NCI-H146 treated with DMSO at 0.1 percent for 48 hours (cell line): ENCODE measurements around the gene GRID1.
A peak's percentile ranks its signal among the peaks of the same experiment; 100 is the strongest.

Experiments
- DNase-seq: peaks from one replicate; lab custom pipeline; 2025; ENCODE audit not compliant: unreplicated experiment; lab: John Stamatoyannopoulos, UW

The GRID1 gene

GRCh38 chr10:86371116-86371515 is 4.5 kb upstream of the GRID1 start:
- DNase-seq: no peak

- DNase-seq: no peak
Observed at GRCh38 chr10:86370006-86370585, 3.5 kb upstream of the GRID1 start.

DNA sequence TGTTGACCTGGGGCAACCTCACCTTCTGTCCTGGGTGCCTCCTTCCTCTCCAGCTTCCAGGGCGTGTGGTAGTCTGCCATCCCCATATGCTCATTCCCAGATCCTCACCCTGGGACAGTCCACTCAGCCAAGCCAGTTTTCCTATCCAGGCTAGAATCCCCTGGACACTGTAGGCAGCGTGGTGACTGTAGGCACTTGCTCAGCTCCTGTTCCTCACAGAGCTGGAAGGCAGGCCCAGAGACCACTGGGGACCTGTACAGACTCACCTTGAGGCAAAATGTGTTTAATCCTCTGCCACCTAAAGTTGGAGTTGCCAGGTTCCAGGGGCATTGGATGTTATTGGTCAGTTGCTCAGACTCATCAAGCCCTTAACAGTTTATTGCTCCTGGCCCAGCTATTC is 2.4 kb upstream of the GRID1 start:
- DNase-seq: no peak

GRCh38 chr10:86368046-86368445 is 1.5 kb upstream of the GRID1 start:
- DNase-seq: no peak

DNA sequence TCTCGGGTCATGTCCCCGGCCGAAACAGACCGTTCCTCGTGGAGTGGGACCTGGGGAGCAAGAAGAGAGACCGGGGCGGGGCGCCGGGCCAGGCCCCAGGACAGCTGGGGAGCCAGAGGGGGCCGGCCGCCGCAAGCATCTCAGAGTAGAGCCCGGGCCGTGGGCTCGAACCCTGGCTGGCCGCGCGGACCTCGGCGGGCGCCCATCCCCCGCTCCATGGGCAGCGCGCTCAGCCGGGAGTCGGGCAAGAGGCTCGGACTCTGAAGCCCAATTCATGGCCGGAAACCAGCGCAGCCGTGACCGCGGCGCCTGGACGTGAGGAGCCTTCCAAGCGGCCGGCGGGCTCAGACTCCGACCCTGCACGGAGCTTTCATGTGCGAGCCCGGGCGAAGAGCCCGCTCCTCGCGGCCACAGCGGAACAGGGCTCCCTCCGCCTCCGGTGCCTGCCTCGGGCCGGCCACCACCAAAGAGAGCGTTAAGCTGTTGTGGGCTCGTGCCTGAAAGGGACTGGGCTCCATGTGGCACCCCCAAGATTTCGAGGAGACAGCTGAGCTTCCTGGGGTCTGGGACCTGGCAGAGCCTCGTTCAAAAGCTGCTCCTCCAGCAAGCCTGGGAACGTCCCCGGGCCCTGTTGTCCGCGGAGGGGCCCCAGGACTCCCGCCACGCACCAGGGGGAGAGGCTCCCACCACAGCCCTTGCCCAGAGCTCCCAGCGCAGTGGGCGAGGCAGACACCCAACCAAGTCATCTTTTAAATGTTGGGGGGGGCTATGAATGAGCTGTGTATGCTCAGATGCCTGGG is 757 bp upstream of the GRID1 start:
- DNase-seq: no peak

GRCh38 chr10:86366902-86367151 is 232 bp upstream of the GRID1 start:
- DNase-seq: no peak

DNA sequence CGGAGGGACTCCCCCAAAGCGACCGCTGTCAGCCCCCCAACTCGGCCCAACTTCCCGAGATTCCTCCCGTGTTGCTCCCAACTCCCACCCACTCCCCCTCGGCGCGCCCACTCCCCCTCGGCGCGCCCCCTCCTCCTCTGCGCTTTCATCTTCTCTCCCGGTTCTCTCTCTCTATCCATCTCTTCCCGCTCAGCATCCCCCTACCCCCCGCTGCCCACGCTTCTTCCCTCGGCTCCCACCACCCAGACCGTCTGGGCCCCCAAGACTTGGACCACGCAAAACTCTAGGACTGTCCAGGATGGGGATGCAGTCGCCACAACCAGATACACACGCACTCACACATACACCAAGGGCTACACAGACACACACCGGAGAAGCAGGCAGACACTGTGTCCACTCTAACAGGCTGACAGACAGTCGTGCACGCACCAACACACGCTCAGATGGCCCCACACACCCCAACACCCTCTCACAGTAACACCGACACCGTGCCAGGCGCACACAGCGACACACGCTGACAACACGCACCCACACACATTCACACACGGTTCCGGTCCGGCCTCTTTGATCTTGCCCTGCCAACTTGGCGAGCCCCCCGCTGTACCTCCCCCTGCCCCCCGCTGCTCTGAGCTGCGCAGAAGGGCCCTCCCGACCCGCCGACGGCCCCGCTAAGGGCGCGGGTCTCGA is 1.1 kb downstream of the GRID1 start:
- DNase-seq: no peak

GRCh38 chr10:86364491-86365345 is 1.9 kb downstream of the GRID1 start:
- no peak for DNase-seq

DNA sequence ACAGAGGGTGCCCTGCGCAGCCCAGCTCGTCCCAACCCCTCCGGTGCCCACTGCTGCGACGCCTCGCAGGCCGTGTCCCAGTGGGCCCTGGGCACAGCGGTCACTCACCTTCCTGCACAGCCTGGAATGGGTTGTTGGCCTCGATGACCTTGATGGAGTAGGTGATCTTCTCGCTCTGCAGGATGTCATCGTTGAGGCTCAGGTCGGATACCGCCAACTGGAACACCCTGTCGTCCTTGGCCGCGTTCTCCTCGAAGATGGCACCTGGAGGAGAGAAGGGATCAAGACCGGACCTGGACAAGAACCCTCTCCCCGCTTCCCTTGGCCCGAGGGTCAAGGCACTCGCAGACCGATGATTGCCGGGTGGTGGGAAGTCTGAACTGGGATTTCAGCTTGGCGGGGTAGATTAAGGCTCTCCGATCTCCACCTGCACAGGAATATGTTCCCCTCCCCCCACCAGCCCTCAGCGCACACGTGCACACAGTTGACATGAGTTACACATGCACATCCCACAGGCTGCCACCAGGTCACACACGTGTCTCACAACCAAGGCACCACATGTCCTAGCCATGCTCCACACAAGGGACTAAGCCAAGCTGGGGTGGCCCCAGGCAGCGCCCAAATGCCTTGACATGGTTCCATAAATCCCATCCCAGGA is 2.6 kb downstream of the GRID1 start:
- no peak for DNase-seq

DNA sequence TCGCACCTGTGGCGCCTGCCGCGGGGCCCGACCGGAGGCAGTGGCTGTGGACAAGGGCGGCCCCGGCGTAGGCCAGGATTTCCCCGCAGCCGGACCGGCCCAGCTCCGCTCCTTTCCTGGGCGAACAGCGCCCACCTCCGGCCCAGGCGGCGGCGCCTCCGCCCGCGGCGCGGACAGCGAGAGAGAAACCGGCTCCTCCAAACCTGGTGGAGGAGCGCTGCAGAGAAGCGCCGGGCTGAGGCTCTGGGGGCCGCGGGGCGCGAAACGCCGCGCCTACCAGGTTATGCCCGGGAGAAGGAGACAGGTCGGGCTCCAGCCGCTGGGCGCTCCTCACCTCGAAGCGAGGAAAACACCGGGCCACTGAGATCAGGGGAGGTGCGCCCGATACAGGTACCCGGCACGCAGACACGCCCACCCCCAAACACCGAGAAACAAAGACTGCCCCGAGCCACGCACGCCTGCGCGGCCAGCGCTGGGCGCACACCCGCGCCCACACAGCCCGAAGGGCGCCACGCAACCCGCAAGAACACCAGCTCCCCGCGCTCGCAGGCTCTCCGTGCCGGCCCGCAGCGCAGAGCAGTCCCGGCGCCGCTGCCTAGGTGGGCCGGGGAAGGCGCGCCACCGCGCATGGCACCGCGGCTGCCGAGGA is 3.3 kb downstream of the GRID1 start:
- DNase-seq: no peak

DNA sequence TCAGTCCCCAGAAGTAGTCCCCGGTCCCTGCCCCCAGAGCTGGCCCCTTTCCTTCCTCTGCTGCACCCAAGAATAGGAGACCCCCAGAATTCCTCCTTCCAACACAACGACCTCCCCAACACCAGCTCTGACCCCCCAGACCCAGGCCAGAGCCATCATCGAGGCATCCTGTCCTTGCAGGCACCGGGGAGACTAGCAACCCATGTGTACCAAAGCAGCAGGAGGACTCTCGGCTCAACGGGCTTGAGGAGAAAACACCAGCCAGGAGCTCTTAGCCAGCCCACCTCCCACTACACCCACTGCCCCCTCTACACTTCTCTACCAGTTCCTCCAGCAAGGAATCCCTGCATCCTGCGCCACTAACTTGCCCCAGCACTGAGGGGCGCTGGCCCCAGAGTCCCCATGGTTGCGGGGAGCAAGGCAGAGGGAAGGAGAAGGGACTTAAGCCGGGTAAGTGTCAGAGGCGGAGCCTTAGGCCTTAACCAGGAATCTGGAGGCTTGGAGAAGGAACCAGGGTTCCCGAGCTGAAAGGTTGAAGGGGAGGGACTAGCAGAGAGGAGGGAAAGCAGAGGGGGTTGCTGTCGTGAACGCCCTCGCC is 3.9 kb downstream of the GRID1 start:
- DNase-seq: no peak

GRCh38 chr10:86362129-86362527 is 4.5 kb downstream of the GRID1 start:
- no peak for DNase-seq

DNA sequence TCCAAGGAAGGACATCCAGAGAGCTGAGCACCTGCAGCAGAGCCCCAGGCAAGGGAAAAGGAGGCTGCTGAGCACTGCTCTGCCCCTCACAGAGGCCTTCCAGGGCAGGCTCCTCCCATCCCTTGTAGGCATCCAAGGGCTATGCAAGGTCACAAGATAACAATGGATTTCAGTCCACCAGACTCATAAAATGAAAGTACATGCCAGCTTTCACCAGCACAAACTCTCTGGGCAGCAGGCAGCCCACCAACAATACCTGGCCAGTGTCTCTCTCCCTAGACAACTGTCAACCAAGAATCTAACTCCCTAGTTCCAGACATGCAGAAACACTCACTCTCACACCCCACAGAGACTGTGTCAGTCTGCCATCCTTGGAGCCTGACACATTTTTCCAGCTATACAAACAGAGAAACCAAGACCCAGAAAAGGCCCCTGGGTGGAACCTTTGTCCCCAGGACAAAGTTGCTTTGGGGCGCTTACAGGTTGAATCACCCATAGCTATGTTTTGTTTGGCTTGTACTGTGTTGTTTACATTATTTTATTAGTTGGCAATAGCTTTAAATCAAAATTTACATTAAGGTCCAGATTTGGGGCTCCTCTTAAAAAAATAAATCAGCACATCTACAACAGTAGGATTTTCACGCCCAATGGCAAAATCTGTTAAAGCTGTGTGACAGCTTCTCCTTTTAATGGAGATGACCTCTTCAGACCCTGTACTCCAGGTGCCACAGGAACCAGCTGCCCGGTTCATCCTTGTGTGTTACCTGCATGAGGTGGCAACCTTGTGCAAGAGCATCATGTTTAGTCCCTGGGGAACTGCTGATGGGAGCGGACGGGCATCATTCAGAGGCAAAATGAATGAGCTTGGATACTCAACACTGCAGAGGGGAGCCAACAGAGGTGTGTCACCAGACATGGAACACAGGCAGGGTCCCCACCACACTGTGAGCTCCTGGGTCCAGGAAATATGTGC is 5.2 kb downstream of the GRID1 start:
- DNase-seq: peak; percentile 56

GRCh38 chr10:86360657-86361056 is 5.9 kb downstream of the GRID1 start:
- DNase-seq: no peak

- no peak for DNase-seq
Observed at GRCh38 chr10:86359954-86360353, 6.6 kb downstream of the GRID1 start.

- no peak for DNase-seq
Observed at GRCh38 chr10:86359111-86359510, 7.5 kb downstream of the GRID1 start.

DNA sequence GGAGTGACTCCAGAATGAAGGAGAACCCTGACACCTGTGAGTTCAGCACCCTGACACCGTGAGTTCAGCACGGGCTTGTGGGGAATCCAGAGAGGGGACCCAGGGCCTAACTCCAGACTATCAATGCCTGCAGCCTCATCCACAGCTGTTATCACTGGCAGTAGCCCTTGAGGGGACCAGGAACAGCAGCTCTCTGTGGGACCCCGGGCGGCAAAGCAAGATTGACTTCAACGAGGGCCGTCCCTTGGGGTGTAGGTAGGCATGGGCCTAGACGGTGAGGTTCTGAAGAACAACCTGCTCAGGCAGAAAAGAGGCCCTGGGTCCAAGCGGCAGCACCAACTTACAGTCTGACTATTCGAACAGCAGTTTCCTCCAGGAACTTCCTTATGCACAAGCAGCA is 8.9 kb downstream of the GRID1 start:
- no peak for DNase-seq

- no peak for DNase-seq
Observed at GRCh38 chr10:86357041-86357440, 9.6 kb downstream of the GRID1 start.

GRCh38 chr10:86356296-86356695 is 10.3 kb downstream of the GRID1 start:
- no peak for DNase-seq
